ENCODE measurements around the gene AGBL5. TPM values are rescaled to one million over a fixed set of nuclear protein-coding genes. Genes with fewer than 3 reads are reported as not detected.

AGBL5 gene, protein sequence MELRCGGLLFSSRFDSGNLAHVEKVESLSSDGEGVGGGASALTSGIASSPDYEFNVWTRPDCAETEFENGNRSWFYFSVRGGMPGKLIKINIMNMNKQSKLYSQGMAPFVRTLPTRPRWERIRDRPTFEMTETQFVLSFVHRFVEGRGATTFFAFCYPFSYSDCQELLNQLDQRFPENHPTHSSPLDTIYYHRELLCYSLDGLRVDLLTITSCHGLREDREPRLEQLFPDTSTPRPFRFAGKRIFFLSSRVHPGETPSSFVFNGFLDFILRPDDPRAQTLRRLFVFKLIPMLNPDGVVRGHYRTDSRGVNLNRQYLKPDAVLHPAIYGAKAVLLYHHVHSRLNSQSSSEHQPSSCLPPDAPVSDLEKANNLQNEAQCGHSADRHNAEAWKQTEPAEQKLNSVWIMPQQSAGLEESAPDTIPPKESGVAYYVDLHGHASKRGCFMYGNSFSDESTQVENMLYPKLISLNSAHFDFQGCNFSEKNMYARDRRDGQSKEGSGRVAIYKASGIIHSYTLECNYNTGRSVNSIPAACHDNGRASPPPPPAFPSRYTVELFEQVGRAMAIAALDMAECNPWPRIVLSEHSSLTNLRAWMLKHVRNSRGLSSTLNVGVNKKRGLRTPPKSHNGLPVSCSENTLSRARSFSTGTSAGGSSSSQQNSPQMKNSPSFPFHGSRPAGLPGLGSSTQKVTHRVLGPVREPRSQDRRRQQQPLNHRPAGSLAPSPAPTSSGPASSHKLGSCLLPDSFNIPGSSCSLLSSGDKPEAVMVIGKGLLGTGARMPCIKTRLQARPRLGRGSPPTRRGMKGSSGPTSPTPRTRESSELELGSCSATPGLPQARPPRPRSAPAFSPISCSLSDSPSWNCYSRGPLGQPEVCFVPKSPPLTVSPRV
- total RNA-seq (2014; rRNA removed; shearing (Covaris generic)), result 25.8 and 26.0 TPM in 2 replicates

GRCh38 chr2:27050996-27051901 lies at the start of gene AGBL5:
TSS of gene AGBL5 (plus strand) at chr2:27051668. CDS start at chr2:27052959, 1,291 bp downstream.
- peak; percentile 89 for DNase-seq (ENCODE audit: low read depth)

GRCh38 chr2:27001950-27002349 lies 49.5 kb upstream of the AGBL5 start:
- peak; percentile 25 for DNase-seq (ENCODE audit: low read depth)

- DNase-seq (ENCODE audit: low read depth), result no peak
These were observed 48.5 kb upstream of the AGBL5 start for GRCh38 chr2:27003007-27003406.

GRCh38 chr2:27003857-27004256 lies 47.6 kb upstream of the AGBL5 start:
- DNase-seq (ENCODE audit: low read depth), result peak; percentile 61

- DNase-seq (ENCODE audit: low read depth), result no peak
These were observed 44.7 kb upstream of the AGBL5 start for GRCh38 chr2:27006602-27007415.

- no peak for DNase-seq (ENCODE audit: low read depth)
These were observed 43.8 kb upstream of the AGBL5 start for GRCh38 chr2:27007416-27008374.

DNA sequence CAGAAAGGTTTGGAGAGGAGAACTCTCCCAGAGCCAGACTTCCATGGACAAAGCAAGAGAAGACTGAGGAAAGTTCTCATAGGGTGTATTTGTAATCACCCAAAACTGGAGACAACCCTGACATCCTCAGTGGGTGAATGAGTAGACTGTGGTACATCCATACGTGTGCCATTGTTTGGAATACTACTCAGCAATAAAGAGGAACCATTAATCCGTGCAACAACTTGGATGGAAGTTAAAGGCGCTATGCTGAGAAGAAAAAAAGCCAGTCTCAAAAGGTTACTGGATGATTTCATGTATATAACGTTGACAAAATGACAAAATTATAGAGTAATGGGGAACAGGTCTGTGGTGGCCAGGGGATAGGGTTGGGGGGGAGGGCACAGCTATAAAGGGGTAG lies 42.8 kb upstream of the AGBL5 start:
- no peak for DNase-seq (ENCODE audit: low read depth)

GRCh38 chr2:27009083-27009482 lies 42.4 kb upstream of the AGBL5 start:
- DNase-seq (ENCODE audit: low read depth), result no peak

DNA sequence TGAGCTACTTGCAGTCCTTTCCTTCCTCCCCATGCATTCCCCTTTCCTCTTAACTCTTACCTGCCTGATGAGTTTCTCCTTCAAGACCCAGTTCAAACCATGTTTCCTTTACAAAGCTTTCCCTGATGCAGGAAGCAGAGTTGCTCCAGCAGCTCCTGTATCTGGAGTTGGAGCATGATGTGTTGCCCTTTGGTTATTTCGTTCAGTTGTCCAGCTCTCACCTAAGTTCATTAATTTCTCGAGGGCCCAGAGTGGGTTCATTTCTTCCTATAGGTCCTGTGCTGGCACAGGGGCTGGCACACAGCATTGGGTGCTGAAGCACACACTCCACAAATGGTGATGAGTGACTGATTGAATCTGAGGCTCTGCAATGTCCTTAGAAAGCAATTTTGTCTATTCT lies 41.8 kb upstream of the AGBL5 start:
- no peak for DNase-seq (ENCODE audit: low read depth)

DNA sequence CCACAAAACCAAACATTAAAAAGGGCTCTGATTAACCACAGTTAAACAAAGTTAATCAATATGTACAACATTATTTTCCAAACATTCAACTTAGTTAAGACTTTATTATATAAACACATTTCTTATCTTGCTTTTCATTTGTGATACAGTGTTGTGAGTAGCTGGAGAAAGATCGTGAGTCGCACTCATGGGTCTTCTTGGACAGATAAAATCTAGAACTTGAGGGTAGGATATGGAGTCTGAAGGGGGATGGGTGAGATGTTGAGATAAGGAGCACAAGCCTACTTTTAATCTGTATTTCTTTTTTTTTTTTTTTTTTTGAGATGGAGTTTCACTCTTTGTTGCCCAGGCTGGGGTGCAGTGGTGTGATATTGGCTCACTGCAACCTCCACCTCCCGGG lies 41.3 kb upstream of the AGBL5 start:
- DNase-seq (ENCODE audit: low read depth), result peak; percentile 72

DNA sequence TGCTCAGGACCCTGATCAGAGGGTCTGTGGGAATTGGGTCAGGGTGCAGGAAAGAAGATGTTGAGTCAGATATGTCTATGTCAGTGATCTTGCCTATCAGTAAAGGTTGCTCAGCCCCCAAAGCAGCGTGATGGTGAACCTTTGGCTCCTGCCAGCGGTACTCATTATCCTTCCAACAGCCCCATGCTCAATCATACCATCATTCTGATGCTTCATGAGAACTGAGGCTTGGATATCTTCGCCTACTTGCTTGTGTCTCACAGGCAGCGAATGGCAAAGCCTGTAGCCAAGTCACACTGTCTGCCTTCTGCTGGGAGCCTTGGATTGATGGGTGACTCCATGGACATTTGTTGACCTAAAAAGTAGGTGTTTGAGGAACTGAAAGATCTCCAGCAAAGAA lies 37.7 kb upstream of the AGBL5 start:
- DNase-seq (ENCODE audit: low read depth), result no peak

GRCh38 chr2:27014771-27015433 lies 36.6 kb upstream of the AGBL5 start:
- DNase-seq (ENCODE audit: low read depth), result no peak

DNA sequence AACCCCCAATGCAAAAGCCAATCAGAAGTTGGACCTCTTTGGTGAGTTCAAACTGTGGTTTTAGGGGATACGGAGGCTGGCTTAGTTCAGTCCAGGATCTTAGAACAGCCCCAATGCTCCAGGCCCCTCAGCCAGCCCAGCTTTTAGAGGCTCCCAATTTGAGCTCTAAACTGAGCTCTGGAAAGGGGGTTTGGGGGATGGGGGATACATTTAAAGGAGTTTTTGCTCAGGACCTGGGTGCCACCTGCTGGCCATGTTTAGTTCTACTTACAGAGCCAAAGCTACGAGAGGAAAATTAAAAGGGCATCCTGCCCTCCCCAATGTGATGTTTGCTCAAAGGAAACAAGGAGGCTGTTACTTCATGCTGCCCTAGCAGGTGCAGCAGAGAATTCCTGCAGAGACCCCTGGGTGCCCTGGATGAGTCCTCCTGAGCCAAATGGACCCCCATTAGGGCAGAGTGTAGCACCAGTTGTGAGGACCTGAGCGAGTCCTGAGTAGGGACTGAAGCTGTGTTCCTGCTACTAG lies 34.6 kb upstream of the AGBL5 start:
- peak; percentile 70 for DNase-seq (ENCODE audit: low read depth)

DNA sequence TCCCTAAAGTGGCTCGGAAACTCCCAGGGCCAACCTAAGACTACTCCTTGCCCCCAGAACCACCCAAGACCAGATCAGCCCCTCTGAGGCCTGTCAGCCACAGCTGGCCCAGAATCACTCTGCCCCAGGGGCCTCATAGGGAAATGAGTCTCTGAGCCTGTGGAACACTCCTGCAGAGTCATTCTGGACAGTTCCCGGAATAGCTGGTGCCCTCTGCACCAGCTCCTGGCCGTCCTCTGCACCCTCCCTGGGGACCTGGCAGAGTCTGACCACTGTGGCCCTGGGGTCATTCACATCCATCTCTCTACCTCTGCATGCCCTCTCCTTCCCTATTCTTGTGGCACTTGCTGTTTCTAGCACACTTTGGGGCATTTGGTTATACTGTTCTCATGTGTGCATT lies 33.3 kb upstream of the AGBL5 start:
- DNase-seq (ENCODE audit: low read depth), result no peak

GRCh38 chr2:27019459-27019858 lies 32.0 kb upstream of the AGBL5 start:
- no peak for DNase-seq (ENCODE audit: low read depth)

DNA sequence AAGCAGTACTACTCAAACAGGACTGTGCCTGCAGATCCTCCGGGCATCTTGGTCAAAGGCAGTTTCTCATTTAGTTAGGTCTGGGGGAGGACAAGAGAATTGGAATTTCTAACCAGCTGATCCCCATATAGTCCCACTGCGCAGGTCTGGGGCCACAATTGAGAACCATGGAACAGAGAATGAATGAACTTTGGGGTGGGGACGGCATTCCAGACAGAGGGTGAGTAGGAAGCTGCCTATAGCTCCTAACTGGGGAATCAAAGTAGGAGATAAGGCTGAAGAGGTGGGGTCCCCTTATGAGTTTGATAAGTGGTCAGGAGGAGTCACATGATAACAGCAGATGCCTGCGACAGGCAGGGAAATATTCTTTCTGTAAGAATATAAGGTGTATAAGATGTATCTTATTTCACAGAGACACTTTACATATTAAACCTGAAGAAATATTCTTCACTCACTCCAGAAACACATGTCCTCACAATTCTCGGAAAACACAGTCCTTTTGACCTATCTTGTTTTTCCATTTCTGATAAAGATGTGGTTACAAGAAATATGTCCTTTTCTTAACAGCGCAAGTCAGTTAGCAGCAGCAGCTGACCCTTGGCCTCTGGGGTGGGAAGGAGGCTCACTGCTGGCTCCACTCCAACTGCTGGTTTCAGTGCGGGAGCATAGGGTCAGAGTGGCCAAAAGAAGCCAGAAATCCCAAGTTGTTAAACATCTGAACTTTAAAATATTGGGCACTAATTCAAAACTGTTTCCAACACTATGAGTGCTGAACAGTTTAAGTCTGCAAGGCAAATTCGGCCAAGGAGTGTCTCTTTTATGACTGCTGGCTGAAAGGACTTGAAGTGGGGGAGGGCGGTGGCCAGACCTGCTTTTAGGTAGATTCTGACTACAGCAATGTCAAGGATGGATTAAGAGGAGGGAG lies 31.3 kb upstream of the AGBL5 start:
- DNase-seq (ENCODE audit: low read depth), result no peak

DNA sequence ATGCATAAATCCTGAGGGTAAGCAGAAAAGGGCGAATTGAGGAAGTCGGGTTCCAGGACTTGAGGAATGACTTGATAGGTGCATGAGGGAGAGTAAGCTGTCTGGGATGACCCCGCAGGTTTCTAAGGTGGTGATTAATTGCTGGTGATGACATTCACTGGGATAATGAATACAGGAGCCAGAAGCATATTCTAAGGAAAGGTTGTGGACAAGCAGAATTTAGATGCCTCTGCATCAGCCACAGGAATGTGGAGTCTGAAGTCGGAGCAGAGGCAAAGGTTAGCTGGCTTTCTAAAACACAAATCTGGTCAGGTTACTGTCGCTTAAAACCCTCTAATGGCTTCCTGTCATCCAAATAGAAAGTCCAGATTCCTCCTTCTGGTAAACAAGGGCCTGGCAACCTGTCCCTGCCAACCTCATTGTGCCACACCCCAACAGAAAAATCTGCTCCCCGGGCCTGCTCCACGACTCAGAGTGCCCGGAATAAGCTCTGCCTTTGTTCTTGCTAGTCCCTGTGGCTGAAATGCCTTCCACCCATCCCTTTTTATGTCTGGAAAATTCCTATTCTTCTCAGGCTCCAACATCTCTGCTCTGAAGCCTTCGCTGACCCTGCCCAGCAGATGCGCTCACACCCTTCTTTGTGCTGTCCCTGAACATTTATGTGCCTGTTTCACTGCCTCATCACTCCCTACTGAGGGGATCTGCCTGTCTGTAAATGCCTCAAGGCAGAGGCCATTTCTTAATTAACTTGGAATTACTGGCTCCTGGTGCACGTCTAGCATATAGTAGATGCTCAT lies 30.0 kb upstream of the AGBL5 start:
- DNase-seq (ENCODE audit: low read depth), result peak; percentile 47

All from M059J (cell line).